Nucleus accumbens (tissue), 56 donors: ENCODE results near the gene MAST1.
"Not testable (repeated sequence)": the region's sequence is repeated elsewhere in the genome, so short reads cannot be mapped to it uniquely, and the experiment has no call there.

Experiments used
- DNase-seq, 56 donors: peaks; one replicate each; lab custom pipeline; 2025; lab: John Stamatoyannopoulos, UW

MAST1 gene

GRCh38 chr19:12838182-12838885 is at the start of gene MAST1:
TSS of gene MAST1 (plus strand) at chr19:12838515. CDS start at chr19:12838573, 58 bp downstream.
- peak in 17 of 56 donors; percentile 5 to 55 (median 22) for DNase-seq

- DNase-seq, result peak in 49 of 56 donors; percentile 17 to 84 (median 55)
Measured at GRCh38 chr19:12788682-12789097, 49.6 kb upstream of the MAST1 start.

GRCh38 chr19:12789098-12789903 is 49.0 kb upstream of the MAST1 start:
- peak in 6 of 56 donors; percentile 19 to 78 (median 46) for DNase-seq

- DNase-seq, result peak in 55 of 56 donors; percentile 47 to 97 (median 89)
Measured at GRCh38 chr19:12789904-12790619, 48.3 kb upstream of the MAST1 start.

GRCh38 chr19:12790628-12791344 is 47.5 kb upstream of the MAST1 start:
- peak in 7 of 56 donors; percentile 33 to 58 (median 45) for DNase-seq

- DNase-seq, result peak; percentile 77 to 98 (median 96)
Measured at GRCh38 chr19:12791345-12792050, 46.8 kb upstream of the MAST1 start, which contains the start of gene JUNB. TSS of gene JUNB (plus strand) at chr19:12791486. CDS start at chr19:12791772, 286 bp downstream.

GRCh38 chr19:12792051-12792852 is 46.1 kb upstream of the MAST1 start:
- DNase-seq, result peak in 45 of 56 donors; percentile 18 to 81 (median 61)

- peak in 6 of 56 donors; percentile 30 to 71 (median 43) for DNase-seq
Measured at GRCh38 chr19:12792853-12793289, 45.4 kb upstream of the MAST1 start.

- DNase-seq, result peak in 55 of 56 donors; percentile 63 to 95 (median 88)
Measured at GRCh38 chr19:12793290-12794195, 44.8 kb upstream of the MAST1 start.

- no peak for DNase-seq
Measured at GRCh38 chr19:12794196-12794941, 43.9 kb upstream of the MAST1 start.

GRCh38 chr19:12794971-12795381 is 43.3 kb upstream of the MAST1 start:
- no peak for DNase-seq

GRCh38 chr19:12796146-12797071 is 41.9 kb upstream of the MAST1 start:
- peak in 49 of 56 donors; percentile 22 to 86 (median 58) for DNase-seq

- DNase-seq, result no peak
Measured at GRCh38 chr19:12797141-12797587, 41.2 kb upstream of the MAST1 start.

- not testable (repeated sequence) for DNase-seq
Measured at GRCh38 chr19:12797607-12798006, 40.7 kb upstream of the MAST1 start.

- no peak for DNase-seq
Measured at GRCh38 chr19:12799742-12800465, 38.4 kb upstream of the MAST1 start.
